HepG2 (cell line): ENCODE measurements around the gene CERS1. TPM values are rescaled to one million over a fixed set of nuclear protein-coding genes. Genes with fewer than 3 reads are reported as not detected.

Experiments used
- ATAC-seq: fragments of 200-7000 bp; cut with Tn5 transposase; 3 replicates; pipeline ENCODE4 v1.9.1; 2020; ENCODE audit warnings: mild to moderate bottlenecking, moderate library complexity
- BruUV-seq: library from RNA; stranded (reverse); fragments of 400-500 nt; replicated peaks from 2 replicates; lab custom pipeline; 2021; lab: Mats Ljungman, UMichigan
- CTCF ChIA-PET: fragments of 300-600 bp; formaldehyde crosslinking; extraction: SDS; loops from one replicate; lab custom pipeline; 2021; ENCODE audit warnings: low total read pairs, inconsistent platforms, low intra/inter-chr PET ratio; lab: Yijun Ruan, JAX
- POLR2A ChIA-PET: fragments of 350-600 bp; sonication (Branson Sonifier 250); formaldehyde crosslinking; loops from one replicate; lab custom pipeline; 2020; ENCODE audit warnings: antibody characterized with exemption, inconsistent platforms; lab: Yijun Ruan, JAX
- DNase-seq: peaks from one replicate; pipeline ENCODE4 v3.0.0-alpha.2; 2015; ENCODE audit warnings: low spot score
- FAIRE-seq: peaks from 3 replicates; lab custom pipeline; 2011; peaks lifted over from hg19 to GRCh38; lab: Jason Lieb, UNC
- H2AFZ ChIP-seq: one replicate; pipeline ENCODE4 v1.6.1; 2011; ENCODE audit warnings: low read length, inconsistent platforms
- H3K27ac ChIP-seq: fragments of 300-600 bp; 3 replicates; pipeline ENCODE4 v1.8.0; 2011; ENCODE audit warnings: mixed run types, mild to moderate bottlenecking, mixed read lengths, low read length, inconsistent platforms; ENCODE audit not compliant: insufficient read depth; ENCODE audit errors: extremely low read length
- H3K27me3 ChIP-seq, 2 experiments: fragments of 200-600 bp in 1 of 2; 2 replicates in 1 of 2; 3 replicates in 1 of 2; pipeline versions ENCODE4 v1.6.0 to v1.8.0; 2011; ENCODE audit warnings: low read length in 2 of 2, mild to moderate bottlenecking in 2 of 2, moderate library complexity in 2 of 2, inconsistent platforms in 1 of 2; ENCODE audit not compliant: insufficient read depth in 2 of 2, control insufficient read depth in 1 of 2
- H3K36me3 ChIP-seq, 2 experiments: fragments of 200-600 bp in 1 of 2; replicated peaks in 1 of 2; 2 replicates in 1 of 2; 3 replicates in 1 of 2; pipeline versions ENCODE4 v1.5.1 to v1.8.0; 2011; ENCODE audit warnings: low read length in 2 of 2, inconsistent platforms in 1 of 2; ENCODE audit not compliant: insufficient read depth in 2 of 2, control insufficient read depth in 1 of 2
- H3K4me1 ChIP-seq: 2 replicates; pipeline ENCODE4 v1.5.1; 2012; ENCODE audit warnings: low read length, inconsistent platforms; ENCODE audit not compliant: insufficient read depth
- H3K4me2 ChIP-seq: 2 replicates; pipeline ENCODE4 v1.6.0; 2011; ENCODE audit warnings: low read depth, low read length, inconsistent platforms
- H3K4me3 ChIP-seq, 3 experiments: fragments of 200-600 bp in 1 of 3; sonication (generic), shearing (Covaris generic) in 1 of 3; replicated peaks in 1 of 3; 2 replicates each; pipeline ENCODE4 v1.5.1; 2011 to 2016; ENCODE audit warnings: low read length in 3 of 3, inconsistent platforms in 2 of 3, low read depth in 2 of 3, mild to moderate bottlenecking in 2 of 3, control low read depth in 1 of 3, mixed read lengths in 1 of 3; ENCODE audit not compliant: insufficient read depth in 1 of 3
- H3K79me2 ChIP-seq: one replicate; pipeline ENCODE4 v1.6.1; 2011; ENCODE audit warnings: low read length, inconsistent platforms; ENCODE audit not compliant: insufficient read depth
- H3K9ac ChIP-seq: 2 replicates; pipeline ENCODE4 v1.6.0; 2011; ENCODE audit warnings: mild to moderate bottlenecking, low read depth, low read length, inconsistent platforms; ENCODE audit not compliant: insufficient read depth
- H3K9me3 ChIP-seq: 2 replicates; pipeline ENCODE4 v1.5.1; 2012; ENCODE audit warnings: mild to moderate bottlenecking, low read length
- H4K20me1 ChIP-seq: 2 replicates; pipeline ENCODE4 v1.6.0; 2011; ENCODE audit warnings: inconsistent platforms, mild to moderate bottlenecking, low read length, moderate library complexity; ENCODE audit not compliant: insufficient read depth
- AGO2 ChIP-seq: fragments of 200-400 bp; formaldehyde crosslinking; optimal IDR thresholded peaks from 2 replicates; pipeline ENCODE3; 2017; ENCODE audit warnings: mild to moderate bottlenecking, low read depth, low read length, moderate library complexity
- CC2D1A ChIP-seq: sonication (generic); formaldehyde crosslinking; IDR thresholded peaks from 2 replicates; pipeline ENCODE4 v1.8.1; 2023; ENCODE audit warnings: mild to moderate bottlenecking, missing genetic modification reagents
- KLF9 ChIP-seq: IDR thresholded peaks from 2 replicates; pipeline ENCODE4 v1.6.1; 2016; ENCODE audit warnings: low read depth
- MEF2D ChIP-seq: sonication (generic); formaldehyde crosslinking; IDR thresholded peaks from 2 replicates; pipeline ENCODE4 v1.5.1; 2020; ENCODE audit warnings: mild to moderate bottlenecking, missing genetic modification reagents
- NCOA2 ChIP-seq: sonication (generic); formaldehyde crosslinking; IDR thresholded peaks from 2 replicates; pipeline ENCODE4 v1.8.0; 2022; ENCODE audit warnings: inconsistent platforms
- RBFOX2 ChIP-seq: fragments of 200-400 bp; formaldehyde crosslinking; IDR thresholded peaks from 2 replicates; pipeline ENCODE4 v1.6.1; 2017; ENCODE audit warnings: low read depth, mild to moderate bottlenecking, low read length
- ZMYM3 ChIP-seq: sonication (generic); formaldehyde crosslinking; IDR thresholded peaks from 2 replicates; pipeline ENCODE4 v1.5.1; 2020; ENCODE audit warnings: mild to moderate bottlenecking, missing genetic modification reagents
- ZNF136 ChIP-seq: sonication (generic); formaldehyde crosslinking; IDR thresholded peaks from 2 replicates; pipeline ENCODE4 v1.8.1; 2022; ENCODE audit warnings: low read depth, mild to moderate bottlenecking, moderate library complexity, missing genetic modification reagents
- ZNF207 ChIP-seq: fragments of 450-650 bp; IDR thresholded peaks from 2 replicates; pipeline ENCODE4 v1.6.1; 2016; ENCODE audit warnings: antibody characterized with exemption, borderline replicate concordance
- ZNF629 ChIP-seq: sonication (generic); formaldehyde crosslinking; conservative IDR thresholded peaks from 2 replicates; pipeline ENCODE4 v1.5.0; 2020; ENCODE audit warnings: missing genetic modification reagents
- ZNF770 ChIP-seq: sonication (generic); formaldehyde crosslinking; IDR thresholded peaks from 2 replicates; pipeline ENCODE4 v1.5.0; 2020; ENCODE audit warnings: mild to moderate bottlenecking, missing genetic modification reagents
- WGBS: methylation state at CpG from one replicate; pipeline ENCODE4 v1.1.6; 2017; ENCODE audit warnings: low lambda C conversion rate; 5-methylcytosine and 5-hydroxymethylcytosine counted together
- in situ Hi-C: cut with HindIII; loops from 2 replicates; pipeline ENCODE4 v1.10.0; 2017; ENCODE audit warnings: low pct_unique_long_range_greater_than_20kb; ENCODE audit not compliant: extremely low pct_ligation_motif_present
- intact Hi-C: fragments of 100-400 bp; cut with micrococcal nuclease; formaldehyde crosslinking; loops from one replicate; pipeline ENCODE4 v1.10.0; 2022; ENCODE audit not compliant: unreplicated experiment
- polyA plus RNA-seq, 8 experiments: library from polyadenylated mRNA; depleted of rRNA in 3 of 8; stranded (reverse) in 7 of 8; unstranded in 1 of 8; fragments of >200 nt; fragmentation: Illumina TruSeq in 4 of 8; extraction: Trizol in 4 of 8; gene quantifications; 2 replicates each; pipeline versions ENCODE4 v1.2.1 to v1.2.3, GENCODE V29; 2011 to 2016; ENCODE audit warnings: low read depth in 4 of 8, missing spikeins in 1 of 8, mixed read lengths in 1 of 8; ENCODE audit not compliant: insufficient read depth in 1 of 8
- total RNA-seq, 5 experiments: library from RNA; depleted of rRNA; stranded (reverse); fragments of >200 nt; fragmentation: Illumina TruSeq; extraction: Trizol; gene quantifications; 2 replicates each; pipeline ENCODE4 v1.2.3, GENCODE V29; 2016; ENCODE audit warnings: low read depth in 1 of 5

Gene CERS1
- total and polyA plus RNA-seq, 2 of the 13 experiments (the other 11 are each of a cell fraction or from before 2014, with no cell fraction given), result 4.6 to 9.8 TPM

GRCh38 chr19:18932216-18932841 is 36.4 kb upstream of the CERS1 start:
- CTCF ChIA-PET, result no interaction called here
- BruUV-seq, result no TSS peak
- peak; percentile 13 for ATAC-seq
- Histone ChIP-seq H3K4me2 (no peak overlapping the region), H3K4me3 (no peak overlapping the region), H3K4me1 (no peaks in the 10 kb centered on the region), H4K20me1 (no peaks in the 10 kb centered on the region), H3K79me2 (no peaks in the 10 kb centered on the region), H3K36me3 (peaks cover 6 to 10% of the 10 kb centered on the region in 2 experiments; a peak in 4 of 5 replicates), H3K9me3 (no peaks in the 10 kb centered on the region), H3K9ac (no peak overlapping the region), H3K27ac (no peak overlapping the region), H2AFZ (no peak overlapping the region), H3K27me3 (no peaks in the 10 kb centered on the region)
- FAIRE-seq, result no peak
- POLR2A ChIA-PET, result no interaction called here
- TF ChIP-seq AGO2 (peak; percentile 4), MEF2D (CRISPR knock-in tag) (no peak), ZNF136 (CRISPR knock-in tag) (no peak), NCOA2 (CRISPR knock-in tag) (no peak)
- in situ Hi-C loops, result no loop called here
- no peak for DNase-seq
- intact Hi-C loops, result no loop called here
- WGBS, result 95% methylated on average over 37 of the region's 37 CpGs

GRCh38 chr19:18931316-18932162 is 35.6 kb upstream of the CERS1 start:
- H3K4me1 ChIP-seq, result no peaks in the 10 kb centered on the region
- intact Hi-C loops, result no loop called here
- FAIRE-seq (no peak), ATAC-seq (peak; percentile 19), DNase-seq (no peak)
- H3K9ac ChIP-seq, result no peak overlapping the region
- H2AFZ ChIP-seq, result no peak overlapping the region
- WGBS, result 97% methylated on average over 16 of the region's 34 CpGs
- no peak overlapping the region for H3K4me2 ChIP-seq
- no peaks in the 10 kb centered on the region for H3K27me3 ChIP-seq
- ChIA-PET POLR2A (interaction anchor here (0.7 kb wide), 1 partner anchor 12 kb away, joined by 3 read pairs; the partner anchor contains the start of genes COPE and DDX49), CTCF (no interaction called here)
- no peaks in the 10 kb centered on the region for H3K9me3 ChIP-seq
- no peak overlapping the region for H3K27ac ChIP-seq
- no TSS peak for BruUV-seq
- no peak overlapping the region for H3K4me3 ChIP-seq
- peaks cover 6 to 11% of the 10 kb centered on the region in 2 experiments; a peak in 4 of 5 replicates for H3K36me3 ChIP-seq
- TF ChIP-seq CC2D1A (no peak), ZNF207 (no peak), ZMYM3 (0 out of 2 replicates have a peak, but pooled peaks have one; percentile 25), KLF9 (CRISPR knock-in tag) (no peak), RBFOX2 (0 out of 2 replicates have a peak, but pooled peaks have one; percentile 15), ZNF629 (CRISPR knock-in tag) (peak; percentile 86), ZNF770 (CRISPR knock-in tag) (peak; percentile 60)
- TF ChIP-seq, all 625 proteins: peak for 4
- in situ Hi-C loops, result no loop called here
- Histone ChIP-seq H4K20me1 (no peaks in the 10 kb centered on the region), H3K79me2 (no peaks in the 10 kb centered on the region)
